GM13977 (cell line): Measurements from ENCODE around the gene AUTS2.

Experiments
- DNase-seq: peaks from one replicate; pipeline ENCODE4 v3.0.0; 2012; ENCODE audit warnings: low spot score
- in situ Hi-C: fragments of 300-500 bp; cut with MboI; formaldehyde crosslinking; loops from one replicate; pipeline ENCODE4 v1.12.0; 2022; ENCODE audit warnings: low sequenced_read_pairs, low pct_unique_long_range_greater_than_20kb, mixed read lengths, inconsistent platforms; ENCODE audit not compliant: unreplicated experiment
- TF ChIP-seq, protein P1 (sequence below): IDR thresholded peaks from 2 replicates; pipeline ENCODE4 v1.5.1; 2012; ENCODE audit warnings: mild to moderate bottlenecking, control low read depth; ENCODE audit not compliant: insufficient read depth; ENCODE audit errors: extremely low read depth, missing control alignments

AUTS2 gene

DNA sequence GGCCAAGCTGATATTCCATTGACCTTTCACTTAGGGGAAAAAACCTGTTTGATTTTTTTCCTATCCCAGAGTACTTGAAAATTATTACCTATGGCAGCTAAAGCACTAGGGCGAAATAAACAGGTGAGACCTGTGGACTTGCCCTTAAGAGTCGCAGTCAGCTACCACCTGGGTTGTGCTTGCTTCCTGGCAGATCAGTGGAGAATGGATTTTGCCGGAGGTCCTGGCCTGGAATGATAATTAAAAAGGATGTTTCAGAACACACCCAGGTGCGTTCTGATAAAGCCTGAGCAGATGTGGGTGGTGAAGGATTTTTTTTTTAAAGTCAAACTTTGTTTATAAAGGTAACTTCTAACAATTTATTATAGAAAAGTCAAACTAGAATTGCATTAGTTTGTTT is 59.1 kb downstream of the AUTS2 start:
- no peak for DNase-seq
- in situ Hi-C loops, result no loop called here
- TF ChIP-seq, protein P1, sequence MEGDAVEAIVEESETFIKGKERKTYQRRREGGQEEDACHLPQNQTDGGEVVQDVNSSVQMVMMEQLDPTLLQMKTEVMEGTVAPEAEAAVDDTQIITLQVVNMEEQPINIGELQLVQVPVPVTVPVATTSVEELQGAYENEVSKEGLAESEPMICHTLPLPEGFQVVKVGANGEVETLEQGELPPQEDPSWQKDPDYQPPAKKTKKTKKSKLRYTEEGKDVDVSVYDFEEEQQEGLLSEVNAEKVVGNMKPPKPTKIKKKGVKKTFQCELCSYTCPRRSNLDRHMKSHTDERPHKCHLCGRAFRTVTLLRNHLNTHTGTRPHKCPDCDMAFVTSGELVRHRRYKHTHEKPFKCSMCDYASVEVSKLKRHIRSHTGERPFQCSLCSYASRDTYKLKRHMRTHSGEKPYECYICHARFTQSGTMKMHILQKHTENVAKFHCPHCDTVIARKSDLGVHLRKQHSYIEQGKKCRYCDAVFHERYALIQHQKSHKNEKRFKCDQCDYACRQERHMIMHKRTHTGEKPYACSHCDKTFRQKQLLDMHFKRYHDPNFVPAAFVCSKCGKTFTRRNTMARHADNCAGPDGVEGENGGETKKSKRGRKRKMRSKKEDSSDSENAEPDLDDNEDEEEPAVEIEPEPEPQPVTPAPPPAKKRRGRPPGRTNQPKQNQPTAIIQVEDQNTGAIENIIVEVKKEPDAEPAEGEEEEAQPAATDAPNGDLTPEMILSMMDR, result no peak

- in situ Hi-C loops, result no loop called here
- DNase-seq, result no peak
- TF ChIP-seq, protein P1, result no peak
Measured at GRCh38 chr7:69657985-69658384, 59.7 kb downstream of the AUTS2 start.

DNA sequence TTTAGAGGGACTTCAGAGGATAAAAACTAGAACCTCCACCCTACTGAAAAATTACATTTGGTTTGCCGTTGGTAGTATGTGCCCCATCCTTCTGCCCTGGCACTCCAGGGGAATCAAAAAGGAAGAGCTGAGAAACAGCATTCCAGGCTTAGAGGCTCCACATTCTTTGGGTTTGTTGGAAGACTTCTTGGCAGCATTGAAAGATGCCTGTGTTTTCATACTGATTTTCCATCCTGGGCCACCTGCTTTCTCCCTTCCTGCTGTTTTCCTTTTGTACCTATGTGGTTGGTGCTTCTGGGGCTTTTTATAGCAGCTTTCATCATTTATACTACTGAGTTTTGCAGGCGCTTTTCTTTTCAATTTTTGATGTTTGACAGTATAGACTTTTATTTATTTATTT is 61.7 kb downstream of the AUTS2 start:
- TF ChIP-seq, protein P1, result no peak
- in situ Hi-C loops, result no loop called here
- no peak for DNase-seq

DNA sequence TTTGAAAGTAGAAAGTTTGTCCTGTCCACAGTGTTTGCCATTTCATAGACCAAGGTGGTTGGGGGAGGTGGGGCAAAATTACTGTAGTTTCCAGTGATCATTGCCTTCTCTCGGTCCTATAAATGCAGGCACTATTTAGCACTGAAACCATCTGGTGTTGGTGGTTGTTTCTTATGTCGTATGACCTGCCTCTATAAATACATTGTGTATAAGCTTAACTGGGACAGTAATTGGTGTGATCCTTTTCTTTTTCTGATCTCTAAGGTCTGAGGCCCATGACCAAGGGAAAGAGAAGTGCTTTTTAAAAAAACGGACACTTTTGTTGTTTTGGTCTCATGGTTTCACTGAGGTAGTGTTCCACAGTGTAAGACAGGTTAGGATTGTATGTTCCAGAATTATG is 63.1 kb downstream of the AUTS2 start:
- in situ Hi-C loops, result no loop called here
- DNase-seq, result peak; percentile 21
- TF ChIP-seq, protein P1, result no peak

DNA sequence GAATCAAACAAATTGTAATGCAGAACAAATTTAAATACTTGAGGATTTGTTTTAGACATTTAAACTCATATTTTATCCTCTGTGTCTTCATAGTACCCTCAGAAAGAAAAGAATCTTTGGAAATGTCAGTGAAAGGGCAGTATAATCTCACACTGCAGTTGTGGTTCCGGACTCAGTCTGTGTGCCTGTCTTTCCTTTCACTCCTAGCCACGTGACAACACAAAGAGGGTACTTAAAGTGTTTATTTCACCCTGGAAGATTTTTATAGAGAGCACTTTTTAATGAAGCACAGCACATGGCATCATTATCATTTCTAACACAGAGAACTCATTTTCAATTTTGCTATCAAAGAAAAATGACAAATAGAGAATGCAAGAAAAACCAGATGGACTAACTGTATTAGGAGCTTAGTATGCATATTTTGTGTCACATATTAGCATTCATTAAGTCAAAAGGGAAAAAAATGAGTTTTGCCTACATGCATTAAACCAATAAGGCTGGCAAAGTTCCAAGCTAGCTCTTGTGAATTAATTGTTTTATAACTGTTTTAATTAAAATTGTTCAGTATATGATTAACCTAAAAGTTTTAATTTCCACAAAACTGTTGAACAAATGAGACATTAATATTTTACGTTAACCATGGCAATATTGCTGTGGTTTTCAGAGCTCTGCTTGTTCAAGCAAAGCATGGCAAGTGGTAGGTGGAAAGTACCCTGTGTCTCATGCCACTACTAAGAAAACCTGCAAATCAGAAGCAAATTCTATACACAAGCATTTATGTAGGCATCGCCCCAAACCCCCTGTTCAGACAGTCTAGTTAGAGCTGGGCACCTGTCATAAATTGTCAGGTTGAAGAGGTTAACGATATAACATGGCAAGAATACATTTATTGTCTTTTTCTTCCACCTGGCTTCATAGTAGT is 65.9 kb downstream of the AUTS2 start:
- in situ Hi-C loops, result no loop called here

DNA sequence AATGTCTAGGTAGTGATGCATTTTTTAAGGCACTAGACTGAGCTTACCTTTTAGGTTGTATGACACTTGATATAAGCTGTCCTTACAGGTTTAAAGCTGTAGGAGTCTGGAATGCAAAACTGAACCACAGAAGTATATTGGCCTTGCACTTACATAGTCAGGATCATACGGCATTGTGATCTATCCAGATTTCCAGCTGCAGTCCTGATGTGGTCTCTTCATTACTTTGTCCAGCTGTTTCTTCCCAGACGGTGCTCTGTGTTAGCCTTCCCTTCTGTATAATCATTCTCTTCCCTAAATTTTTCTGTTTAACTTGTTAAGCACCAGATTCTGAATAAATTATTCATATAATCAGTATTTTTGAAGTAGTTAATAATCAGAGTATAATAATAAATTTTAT is 67.1 kb downstream of the AUTS2 start:
- TF ChIP-seq, protein P1, result no peak
- in situ Hi-C loops, result no loop called here
- no peak for DNase-seq

More for the DNA sequence above, 65.9 kb downstream of the AUTS2 start:
- TF ChIP-seq, protein P1, result no peak
- DNase-seq, result no peak
